ENCODE measurements around the gene SUCLG1.
"Not testable (repeated sequence)": the region's sequence is repeated elsewhere in the genome, so short reads cannot be mapped to it uniquely, and the experiment has no call there.

Gene SUCLG1

GRCh38 chr2:84417453-84418145 is 41.5 kb downstream of the SUCLG1 start:
- no peak for DNase-seq

GRCh38 chr2:84409531-84409930 is 49.5 kb downstream of the SUCLG1 start:
- no peak for DNase-seq

- not testable (repeated sequence) for DNase-seq
These were observed 57.0 kb downstream of the SUCLG1 start for GRCh38 chr2:84402111-84402510.

- DNase-seq: not testable (repeated sequence)
These were observed 59.2 kb downstream of the SUCLG1 start for GRCh38 chr2:84399839-84400238.

- DNase-seq: no peak
These were observed 63.3 kb downstream of the SUCLG1 start for GRCh38 chr2:84395820-84396219.

GRCh38 chr2:84394628-84395027 is 64.5 kb downstream of the SUCLG1 start:
- DNase-seq: no peak

GRCh38 chr2:84393829-84394228 is 65.3 kb downstream of the SUCLG1 start:
- no peak for DNase-seq

- DNase-seq: no peak
These were observed 69.3 kb downstream of the SUCLG1 start for GRCh38 chr2:84389794-84390193.

- no peak for DNase-seq
These were observed 70.1 kb downstream of the SUCLG1 start for GRCh38 chr2:84388921-84389490.

GRCh38 chr2:84388133-84388532 is 70.9 kb downstream of the SUCLG1 start:
- DNase-seq: no peak

GRCh38 chr2:84386336-84387040 is 72.6 kb downstream of the SUCLG1 start:
- DNase-seq: no peak

- DNase-seq: no peak
These were observed 75.8 kb downstream of the SUCLG1 start for GRCh38 chr2:84383271-84383670.

GRCh38 chr2:84380875-84381274 is 78.2 kb downstream of the SUCLG1 start:
- no peak for DNase-seq

GRCh38 chr2:84378960-84379359 is 80.1 kb downstream of the SUCLG1 start:
- no peak for DNase-seq

- DNase-seq: no peak
These were observed 84.1 kb downstream of the SUCLG1 start for GRCh38 chr2:84375020-84375419.

- DNase-seq: no peak
These were observed 85.2 kb downstream of the SUCLG1 start for GRCh38 chr2:84373866-84374265.

Data from CD4-positive, alpha-beta T cell treated with Interleukin-17A for 1 hour (primary cell).